GM19099 (cell line): ENCODE measurements around the gene KRT16.

Experiments used
- POLR2A ChIP-seq: IDR thresholded peaks from 3 replicates; pipeline ENCODE4 v1.6.1; 2011; ENCODE audit warnings: low read depth; ENCODE audit not compliant: insufficient read length; ENCODE audit errors: extremely low read depth

KRT16 gene

GRCh38 chr17:41632482-41633105 lies 20.0 kb upstream of the KRT16 start:
- no peak for TF ChIP-seq POLR2A

- no peak for TF ChIP-seq POLR2A
Observed at GRCh38 chr17:41631898-41632285, 19.3 kb upstream of the KRT16 start.

GRCh38 chr17:41631025-41631897 lies 18.7 kb upstream of the KRT16 start:
- TF ChIP-seq POLR2A, result no peak

GRCh38 chr17:41629826-41630670 lies 17.5 kb upstream of the KRT16 start:
- TF ChIP-seq POLR2A, result no peak

GRCh38 chr17:41629316-41629715 lies 16.7 kb upstream of the KRT16 start:
- no peak for TF ChIP-seq POLR2A

GRCh38 chr17:41627316-41628072 lies 14.9 kb upstream of the KRT16 start:
- no peak for TF ChIP-seq POLR2A

GRCh38 chr17:41625602-41626001 lies 13.0 kb upstream of the KRT16 start:
- no peak for TF ChIP-seq POLR2A

- TF ChIP-seq POLR2A, result no peak
Observed at GRCh38 chr17:41624208-41625101, 11.9 kb upstream of the KRT16 start, which contains the start of gene KRT17. Gene KRT17, minus strand, starts transcription at chr17:41624575. Its CDS starts 66 bp downstream, at chr17:41624509.

- no peak for TF ChIP-seq POLR2A
Observed at GRCh38 chr17:41621916-41622315, 9.3 kb upstream of the KRT16 start.

- TF ChIP-seq POLR2A, result no peak
Observed at GRCh38 chr17:41620583-41621434, 8.2 kb upstream of the KRT16 start.

- no peak for TF ChIP-seq POLR2A
Observed at GRCh38 chr17:41619036-41619926, 6.7 kb upstream of the KRT16 start.

- TF ChIP-seq POLR2A, result no peak
Observed at GRCh38 chr17:41618341-41619035, 5.9 kb upstream of the KRT16 start.

- TF ChIP-seq POLR2A, result no peak
Observed at GRCh38 chr17:41617698-41618097, 5.1 kb upstream of the KRT16 start.
